Astrocyte (in vitro differentiated cells and primary cell): Measurements from ENCODE around the gene TET2.

ENCODE experiments used
- EZH2 ChIP-seq: IDR thresholded peaks from 2 replicates; pipeline ENCODE4 v1.6.1; 2012; ENCODE audit warnings: mild to moderate bottlenecking, low read length, inconsistent platforms; ENCODE audit not compliant: insufficient read depth
- TF ChIP-seq, protein P1 (sequence below): IDR thresholded peaks from 2 replicates; pipeline ENCODE4 v1.5.1; 2011; ENCODE audit warnings: low read depth, mild to moderate bottlenecking, inconsistent platforms, low read length, moderate library complexity; ENCODE audit not compliant: insufficient read depth

DNA sequence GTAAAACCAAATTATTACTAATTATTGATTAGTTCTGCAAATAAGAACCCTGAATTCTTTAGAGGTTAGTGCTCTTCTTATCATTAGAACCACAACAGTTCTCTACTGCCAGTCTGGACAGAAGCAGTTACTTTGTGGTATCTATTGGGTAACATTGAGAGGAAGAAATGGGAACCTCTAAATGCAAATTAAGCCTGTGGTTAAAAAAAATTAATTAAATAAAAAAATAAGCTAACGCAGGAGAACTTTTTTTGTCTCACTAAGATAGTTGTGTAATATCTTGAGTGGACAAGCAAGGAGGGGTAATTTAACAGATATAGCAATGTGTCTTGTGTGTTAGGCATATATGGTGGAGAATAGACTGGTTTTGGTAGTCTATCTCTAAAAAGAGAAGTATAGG is 32.9 kb upstream of the TET2 start:
- TF ChIP-seq, protein P1, sequence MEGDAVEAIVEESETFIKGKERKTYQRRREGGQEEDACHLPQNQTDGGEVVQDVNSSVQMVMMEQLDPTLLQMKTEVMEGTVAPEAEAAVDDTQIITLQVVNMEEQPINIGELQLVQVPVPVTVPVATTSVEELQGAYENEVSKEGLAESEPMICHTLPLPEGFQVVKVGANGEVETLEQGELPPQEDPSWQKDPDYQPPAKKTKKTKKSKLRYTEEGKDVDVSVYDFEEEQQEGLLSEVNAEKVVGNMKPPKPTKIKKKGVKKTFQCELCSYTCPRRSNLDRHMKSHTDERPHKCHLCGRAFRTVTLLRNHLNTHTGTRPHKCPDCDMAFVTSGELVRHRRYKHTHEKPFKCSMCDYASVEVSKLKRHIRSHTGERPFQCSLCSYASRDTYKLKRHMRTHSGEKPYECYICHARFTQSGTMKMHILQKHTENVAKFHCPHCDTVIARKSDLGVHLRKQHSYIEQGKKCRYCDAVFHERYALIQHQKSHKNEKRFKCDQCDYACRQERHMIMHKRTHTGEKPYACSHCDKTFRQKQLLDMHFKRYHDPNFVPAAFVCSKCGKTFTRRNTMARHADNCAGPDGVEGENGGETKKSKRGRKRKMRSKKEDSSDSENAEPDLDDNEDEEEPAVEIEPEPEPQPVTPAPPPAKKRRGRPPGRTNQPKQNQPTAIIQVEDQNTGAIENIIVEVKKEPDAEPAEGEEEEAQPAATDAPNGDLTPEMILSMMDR: no peak
- TF ChIP-seq EZH2: no peak
